Measurements from ENCODE around the gene DDX51. TPM values are rescaled to one million over a fixed set of nuclear protein-coding genes. Genes with fewer than 3 reads are reported as not detected.

DDX51 gene
- total and polyA plus RNA-seq, 2 of the 4 experiments (the other 2 are of a cell fraction) = 3.8 to 14.5 TPM

DNA sequence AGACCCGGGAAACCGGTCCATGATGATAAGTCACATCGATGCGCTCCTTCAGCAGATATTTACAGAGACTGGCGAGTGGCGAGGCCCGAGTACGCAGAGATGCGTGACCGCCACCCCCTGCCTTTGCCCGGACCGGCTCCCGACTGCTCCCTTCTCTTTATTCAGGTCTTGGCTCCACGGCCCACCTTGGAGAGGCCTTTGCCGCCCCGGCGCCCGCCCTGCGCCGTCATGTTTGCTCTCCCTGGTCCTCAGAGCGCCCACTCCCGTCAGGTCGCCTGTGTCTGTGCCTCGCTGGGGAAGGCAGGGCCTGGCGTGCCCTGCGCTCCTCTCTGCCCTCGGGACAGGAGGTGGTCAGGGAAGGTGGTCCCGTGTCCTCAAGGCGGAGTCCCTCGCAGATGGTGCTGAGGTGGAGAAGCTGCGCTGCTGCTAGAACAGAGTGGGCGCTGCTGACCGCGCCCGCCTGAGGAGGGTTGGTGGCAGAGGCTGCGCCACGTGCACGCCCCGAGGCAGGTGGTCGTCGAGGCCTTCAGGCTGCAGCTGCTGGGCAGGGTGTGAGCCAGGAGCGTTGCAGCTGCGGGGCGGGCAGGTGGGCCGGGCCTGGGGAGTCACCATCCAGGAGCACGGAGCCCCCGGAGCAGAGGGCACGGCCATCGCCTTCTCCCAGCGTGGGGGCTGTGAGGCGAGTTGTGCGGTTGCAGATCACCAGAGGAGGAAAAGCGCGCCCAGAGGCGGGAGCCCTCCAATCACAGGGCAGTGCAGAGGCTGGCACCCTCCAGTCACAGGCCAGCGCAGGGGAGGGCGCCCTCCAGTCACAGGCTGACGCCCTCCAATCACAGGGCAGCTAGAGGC lies 27.2 kb downstream of the DDX51 start:
- Histone ChIP-seq H3K27ac (ENCODE audit: insufficient read depth, low read length) (no peak overlapping the region), H3K4me2 (ENCODE audit: low read depth, low read length) (no peak overlapping the region), H2BK120ac (ENCODE audit: low read depth, low read length) (no peak overlapping the region), H2BK5ac (ENCODE audit: low read depth, low read length, poor library complexity, severe bottlenecking) (no peak overlapping the region), H2AFZ (replicated peaks; ENCODE audit: low read length, poor library complexity) (no peak overlapping the region), H3K14ac (replicated peaks; ENCODE audit: low read depth, low read length) (no peak overlapping the region), H3K27me3 (ENCODE audit: control insufficient read depth, insufficient read depth, low read length) (no peaks in the 10 kb centered on the region), H3K9ac (ENCODE audit: low read depth, low read length) (no peak overlapping the region), H2AK5ac (ENCODE audit: low read depth, low read length) (no peak overlapping the region), H3K79me1 (ENCODE audit: low read depth in 1 of 2, low read length in 2 of 2) (no peaks in the 10 kb centered on the region), H4K5ac (ENCODE audit: low read depth, low read length) (no peak overlapping the region), H3K9me3 (ENCODE audit: control insufficient read depth, insufficient read depth, low read length) (no peaks in the 10 kb centered on the region), H2AK9ac (replicated peaks; ENCODE audit: low read depth, low read length, poor library complexity) (no peak overlapping the region), H3K23ac (ENCODE audit: low read depth, low read length) (no peak overlapping the region), H3K36me3 (ENCODE audit: control insufficient read depth, insufficient read depth, low read length) (peaks cover 39% of the 10 kb centered on the region), H3K56ac (ENCODE audit: extremely low read depth, insufficient read depth, low read length) (no peak overlapping the region), H3K18ac (ENCODE audit: low read depth, low read length) (no peak overlapping the region), H4K20me1 (ENCODE audit: insufficient read depth, low read length) (no peaks in the 10 kb centered on the region), H2BK20ac (ENCODE audit: low read depth, low read length) (no peak overlapping the region), H3K4ac (ENCODE audit: low read depth, low read length) (no peak overlapping the region), H3K4me3 (ENCODE audit: insufficient read depth, low read depth, low read length) (no peak overlapping the region), H3K4me1 (ENCODE audit: control insufficient read depth, insufficient read depth, low read length) (no peaks in the 10 kb centered on the region), H4K91ac (ENCODE audit: insufficient read depth, low read depth, low read length) (no peak overlapping the region), H3K9me1 (ENCODE audit: insufficient read depth, low read length) (no peaks in the 10 kb centered on the region; the same call in 1 of the 2 replicates), H2BK15ac (ENCODE audit: low read depth, low read length) (no peak overlapping the region), H4K8ac (ENCODE audit: low read depth in 2 of 2, low read length in 2 of 2) (no peak overlapping the region)
- intact Hi-C loops (cut with micrococcal nuclease) (no loop called here), in situ Hi-C loops (cut with MboI; ENCODE audit: low sequenced_read_pairs) (no loop called here), dilution Hi-C loops (cut with HindIII; ENCODE audit: low sequenced_read_pairs, unreplicated experiment) (no loop called here)
- ChIA-PET POLR2A (ENCODE audit: unreplicated experiment) (no interaction called here), CTCF (no interaction called here)
- 95% methylated on average over 25 of the region's 58 CpGs; no CpG with 5 or more reads in 1 of the 2 experiments for WGBS, 2 experiments (ENCODE audit: extremely low coverage in 2 of 2, insufficient read length in 1 of 2)
- no peak for ATAC-seq (ENCODE audit: low read depth)
- no TSS peak for BruUV-seq (replicated peaks)
- DNase-seq = no peak
- no peak for TF ChIP-seq CTCF (conservative IDR thresholded peaks at IDR 0.05; ENCODE audit: low read depth, low read length)
- no peak for TF ChIP-seq MXI1 (IDR thresholded peaks at IDR 0.05; ENCODE audit: borderline replicate concordance, low read depth, low read length)
- TF ChIP-seq RAD21 (IDR thresholded peaks at IDR 0.05; ENCODE audit: low read length) = no peak
- TF ChIP-seq POLR2A (IDR thresholded peaks at IDR 0.05; ENCODE audit: low read depth, low read length) = no peak
- TF ChIP-seq MAFK (IDR thresholded peaks at IDR 0.05; ENCODE audit: low read depth, low read length) = no peak
- no peak for TF ChIP-seq CHD1 (IDR thresholded peaks at IDR 0.05; ENCODE audit: low read depth, low read length)
- TF ChIP-seq CEBPB (IDR thresholded peaks at IDR 0.05; ENCODE audit: low read depth, low read length) = no peak
- no peak for TF ChIP-seq NFE2L2 (IDR thresholded peaks at IDR 0.05; ENCODE audit: low read depth, low read length)
- no peak for TF ChIP-seq BHLHE40 (IDR thresholded peaks at IDR 0.05; ENCODE audit: low read depth, low read length)
- no peak for TF ChIP-seq ELK1 (IDR thresholded peaks at IDR 0.05; ENCODE audit: borderline replicate concordance, low read depth, low read length)
- TF ChIP-seq RFX5 (IDR thresholded peaks at IDR 0.05; ENCODE audit: low read depth, low read length) = no peak
- TF ChIP-seq SMC3 (IDR thresholded peaks at IDR 0.05; ENCODE audit: low read depth, low read length) = no peak
- TF ChIP-seq MAZ (IDR thresholded peaks at IDR 0.05; ENCODE audit: borderline replicate concordance, low read depth, low read length) = no peak
- TF ChIP-seq FOS (IDR thresholded peaks at IDR 0.05; ENCODE audit: low read depth, low read length) = no peak
- TF ChIP-seq USF2 (IDR thresholded peaks at IDR 0.05; ENCODE audit: low read depth, low read length) = no peak
